Measurements from ENCODE around the gene BRINP1.

BRINP1 gene
- total RNA-seq, result 0 reads per million in 3 donors

DNA sequence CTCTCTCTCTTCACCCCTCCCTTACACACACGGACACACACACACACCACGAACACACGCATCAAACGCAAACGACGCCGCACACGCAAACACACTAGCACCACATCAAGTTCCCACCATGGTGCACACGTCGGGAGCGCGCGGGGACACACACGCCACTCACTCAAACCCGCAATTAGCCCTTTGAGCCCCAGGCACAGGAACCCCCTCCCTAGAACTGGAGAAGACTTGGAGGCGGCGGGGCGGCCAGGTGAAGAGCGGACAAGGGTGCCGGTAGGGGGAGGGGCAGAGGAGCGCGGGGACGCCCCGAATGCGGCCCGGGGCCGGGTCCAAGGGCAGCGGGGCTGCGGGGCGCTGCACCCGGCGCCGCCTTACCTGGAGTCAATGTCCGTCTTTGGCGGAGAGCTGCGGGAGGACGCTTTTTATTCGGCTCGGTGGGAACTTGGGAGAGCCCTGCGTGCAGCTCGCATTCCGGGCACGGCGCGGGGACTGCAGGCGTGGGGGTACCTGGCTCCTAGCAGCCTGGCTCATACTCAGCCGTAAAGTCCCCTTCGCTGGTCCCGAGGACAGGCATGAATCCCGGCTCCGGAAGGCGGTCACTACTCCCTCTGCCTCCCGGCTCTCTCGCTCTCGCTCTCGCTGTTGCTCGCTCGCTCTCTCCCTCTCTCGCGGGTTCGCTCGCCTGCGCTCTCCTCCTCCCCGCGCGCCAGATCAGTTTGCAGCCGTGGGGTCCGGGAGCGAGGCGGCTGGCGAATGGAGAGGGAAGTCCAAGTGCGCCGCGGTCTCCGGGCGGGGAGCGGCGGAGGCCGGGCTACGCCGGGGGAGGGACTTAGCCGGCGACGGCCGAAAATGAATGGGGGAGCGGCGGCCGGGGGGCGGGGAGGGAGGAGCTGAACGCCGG, at the start of gene BRINP1:
Gene BRINP1, minus strand, starts transcription at position 755 of the 901 bp plus-strand sequence. CDS start 56,080 bp downstream, outside the sequence.
- no peaks in the 10 kb centered on the region for H3K27me3 ChIP-seq (replicated peaks; ENCODE audit: control insufficient read depth, insufficient read depth, low read length, poor library complexity, severe bottlenecking)
- no peaks in the 10 kb centered on the region for H3K36me3 ChIP-seq (ENCODE audit: control insufficient read depth, insufficient read depth, low read length)
- no peaks in the 10 kb centered on the region for H3K9me3 ChIP-seq (ENCODE audit: control insufficient read depth, low read length)
- H3K4me1 ChIP-seq (ENCODE audit: control insufficient read depth, insufficient read depth, low read length, poor library complexity, severe bottlenecking), result no peaks in the 10 kb centered on the region
- DNase-seq, result no peak
- H3K27ac ChIP-seq (ENCODE audit: insufficient read depth, low read length, poor library complexity, severe bottlenecking), result no peak within 1 kb of the TSS
- no peak within 1 kb of the TSS for H3K4me3 ChIP-seq (ENCODE audit: insufficient read depth, low read depth, low read length, poor library complexity, severe bottlenecking)

DNA sequence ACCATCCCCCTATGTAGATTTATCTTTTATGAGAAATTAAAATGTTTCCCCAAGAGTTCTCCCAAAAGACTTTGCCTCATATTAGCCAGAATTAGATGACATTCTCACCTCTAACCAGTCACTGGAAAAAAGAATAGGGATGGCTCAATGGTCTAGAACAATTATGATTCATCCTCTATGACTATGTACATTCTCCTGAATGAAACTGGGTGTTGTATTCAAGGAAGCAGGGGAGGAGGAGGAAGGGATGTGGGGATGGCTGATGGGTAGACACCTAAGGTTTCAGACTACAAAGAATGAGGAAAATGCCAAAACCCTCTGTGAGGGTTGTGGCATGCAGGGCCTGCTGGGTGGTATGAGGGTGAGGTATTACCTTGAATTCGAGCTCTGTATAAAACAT, 49.5 kb upstream of the BRINP1 start:
- no peak overlapping the region for H3K27ac ChIP-seq (ENCODE audit: insufficient read depth, low read length, poor library complexity, severe bottlenecking)
- H3K27me3 ChIP-seq (replicated peaks; ENCODE audit: control insufficient read depth, insufficient read depth, low read length, poor library complexity, severe bottlenecking), result no peaks in the 10 kb centered on the region
- H3K4me1 ChIP-seq (ENCODE audit: control insufficient read depth, insufficient read depth, low read length, poor library complexity, severe bottlenecking), result no peaks in the 10 kb centered on the region
- H3K36me3 ChIP-seq (ENCODE audit: control insufficient read depth, insufficient read depth, low read length), result no peaks in the 10 kb centered on the region
- no peak overlapping the region for H3K4me3 ChIP-seq (ENCODE audit: insufficient read depth, low read depth, low read length, poor library complexity, severe bottlenecking)
- no peak for DNase-seq
- no peaks in the 10 kb centered on the region for H3K9me3 ChIP-seq (ENCODE audit: control insufficient read depth, low read length)

DNA sequence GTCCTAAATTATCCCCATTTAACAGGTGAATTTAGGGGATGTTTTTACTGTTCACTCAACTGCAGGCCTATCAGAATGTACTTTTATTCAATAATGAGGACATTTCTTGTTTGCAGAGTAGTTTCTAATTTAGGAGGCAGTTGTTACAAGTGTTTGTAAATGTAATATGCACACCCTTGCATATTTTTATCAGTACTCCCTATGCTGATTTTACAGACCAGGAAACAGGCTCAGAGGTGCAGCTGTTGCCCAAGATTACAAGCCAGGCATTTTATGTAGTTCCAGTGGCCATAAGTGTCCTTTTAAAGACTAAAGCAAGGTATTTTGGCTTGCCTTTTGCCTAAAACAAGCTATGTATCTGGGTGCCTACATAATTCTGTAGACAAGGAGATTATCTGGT, 47.6 kb upstream of the BRINP1 start:
- H3K4me1 ChIP-seq (ENCODE audit: control insufficient read depth, insufficient read depth, low read length, poor library complexity, severe bottlenecking), result no peaks in the 10 kb centered on the region
- no peak for DNase-seq
- H3K36me3 ChIP-seq (ENCODE audit: control insufficient read depth, insufficient read depth, low read length), result no peaks in the 10 kb centered on the region
- H3K4me3 ChIP-seq (ENCODE audit: insufficient read depth, low read depth, low read length, poor library complexity, severe bottlenecking), result no peak overlapping the region
- H3K9me3 ChIP-seq (ENCODE audit: control insufficient read depth, low read length), result no peaks in the 10 kb centered on the region
- no peak overlapping the region for H3K27ac ChIP-seq (ENCODE audit: insufficient read depth, low read length, poor library complexity, severe bottlenecking)
- no peaks in the 10 kb centered on the region for H3K27me3 ChIP-seq (replicated peaks; ENCODE audit: control insufficient read depth, insufficient read depth, low read length, poor library complexity, severe bottlenecking)

DNA sequence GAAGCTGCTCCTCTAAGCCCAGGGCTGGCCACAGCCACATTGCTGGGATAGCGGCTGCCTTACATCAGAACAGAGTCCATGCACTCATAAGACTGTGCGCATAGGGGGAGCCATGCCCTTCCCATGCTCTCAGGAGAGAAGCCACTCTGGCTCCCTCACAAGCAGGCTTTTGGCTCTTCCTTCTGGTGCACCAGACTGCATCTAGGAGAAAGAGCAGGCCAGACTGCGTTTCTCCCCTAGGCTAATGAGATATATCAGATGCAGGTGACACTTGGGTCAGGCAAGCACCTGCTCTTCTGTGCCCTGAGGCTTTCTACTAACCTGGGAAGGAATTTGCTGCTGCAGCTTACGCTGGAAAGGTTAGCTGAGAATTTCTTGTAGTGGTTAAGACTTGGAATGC, 43.2 kb upstream of the BRINP1 start:
- Histone ChIP-seq H3K4me3 (ENCODE audit: insufficient read depth, low read depth, low read length, poor library complexity, severe bottlenecking) (no peak overlapping the region), H3K27me3 (replicated peaks; ENCODE audit: control insufficient read depth, insufficient read depth, low read length, poor library complexity, severe bottlenecking) (no peaks in the 10 kb centered on the region), H3K9me3 (ENCODE audit: control insufficient read depth, low read length) (no peaks in the 10 kb centered on the region), H3K27ac (ENCODE audit: insufficient read depth, low read length, poor library complexity, severe bottlenecking) (no peak overlapping the region), H3K36me3 (ENCODE audit: control insufficient read depth, insufficient read depth, low read length) (no peaks in the 10 kb centered on the region), H3K4me1 (ENCODE audit: control insufficient read depth, insufficient read depth, low read length, poor library complexity, severe bottlenecking) (no peaks in the 10 kb centered on the region)
- no peak for DNase-seq

- H3K4me3 ChIP-seq (ENCODE audit: insufficient read depth, low read depth, low read length, poor library complexity, severe bottlenecking), result no peak overlapping the region
- no peaks in the 10 kb centered on the region for H3K9me3 ChIP-seq (ENCODE audit: control insufficient read depth, low read length)
- H3K36me3 ChIP-seq (ENCODE audit: control insufficient read depth, insufficient read depth, low read length), result no peaks in the 10 kb centered on the region
- H3K4me1 ChIP-seq (ENCODE audit: control insufficient read depth, insufficient read depth, low read length, poor library complexity, severe bottlenecking), result no peaks in the 10 kb centered on the region
- no peak for DNase-seq
- no peaks in the 10 kb centered on the region for H3K27me3 ChIP-seq (replicated peaks; ENCODE audit: control insufficient read depth, insufficient read depth, low read length, poor library complexity, severe bottlenecking)
- no peak overlapping the region for H3K27ac ChIP-seq (ENCODE audit: insufficient read depth, low read length, poor library complexity, severe bottlenecking)
These were observed 40.3 kb upstream of the BRINP1 start for GRCh38 chr9:119409552-119409951.

GRCh38 chr9:119400606-119401005, 31.4 kb upstream of the BRINP1 start:
- H3K4me3 ChIP-seq (ENCODE audit: insufficient read depth, low read depth, low read length, poor library complexity, severe bottlenecking), result no peak overlapping the region
- no peak overlapping the region for H3K27ac ChIP-seq (ENCODE audit: insufficient read depth, low read length, poor library complexity, severe bottlenecking)
- no peak for DNase-seq
- no peaks in the 10 kb centered on the region for H3K9me3 ChIP-seq (ENCODE audit: control insufficient read depth, low read length)
- H3K36me3 ChIP-seq (ENCODE audit: control insufficient read depth, insufficient read depth, low read length), result no peaks in the 10 kb centered on the region
- no peaks in the 10 kb centered on the region for H3K4me1 ChIP-seq (ENCODE audit: control insufficient read depth, insufficient read depth, low read length, poor library complexity, severe bottlenecking)
- H3K27me3 ChIP-seq (replicated peaks; ENCODE audit: control insufficient read depth, insufficient read depth, low read length, poor library complexity, severe bottlenecking), result no peaks in the 10 kb centered on the region

- Histone ChIP-seq H3K36me3 (ENCODE audit: control insufficient read depth, insufficient read depth, low read length) (no peaks in the 10 kb centered on the region), H3K27ac (ENCODE audit: insufficient read depth, low read length, poor library complexity, severe bottlenecking) (no peak overlapping the region), H3K9me3 (ENCODE audit: control insufficient read depth, low read length) (no peaks in the 10 kb centered on the region), H3K4me1 (ENCODE audit: control insufficient read depth, insufficient read depth, low read length, poor library complexity, severe bottlenecking) (no peaks in the 10 kb centered on the region), H3K27me3 (replicated peaks; ENCODE audit: control insufficient read depth, insufficient read depth, low read length, poor library complexity, severe bottlenecking) (no peaks in the 10 kb centered on the region), H3K4me3 (ENCODE audit: insufficient read depth, low read depth, low read length, poor library complexity, severe bottlenecking) (no peak overlapping the region)
- no peak for DNase-seq
These were observed 29.1 kb upstream of the BRINP1 start for GRCh38 chr9:119398350-119398749.

DNA sequence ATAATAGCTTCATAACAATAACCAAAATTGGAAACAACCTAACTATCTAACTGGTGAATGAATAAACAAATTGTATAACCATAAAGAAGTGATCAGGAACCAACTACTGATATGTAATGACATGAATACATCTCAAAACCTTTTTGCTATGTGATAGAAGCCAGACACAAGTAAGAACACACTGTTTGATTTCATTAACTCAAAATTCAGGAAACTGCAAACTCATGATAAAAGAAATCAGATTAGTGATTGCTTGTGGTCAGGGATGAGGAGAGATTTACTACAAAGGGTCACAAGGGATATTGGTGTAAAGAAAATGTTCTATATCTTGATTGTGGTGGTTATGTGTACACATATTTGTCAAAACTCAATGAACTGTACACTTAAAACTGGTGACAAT, 22.6 kb upstream of the BRINP1 start:
- H3K36me3 ChIP-seq (ENCODE audit: control insufficient read depth, insufficient read depth, low read length), result no peaks in the 10 kb centered on the region
- no peak overlapping the region for H3K4me3 ChIP-seq (ENCODE audit: insufficient read depth, low read depth, low read length, poor library complexity, severe bottlenecking)

GRCh38 chr9:119375892-119376291, 6.7 kb upstream of the BRINP1 start:
- H3K27me3 ChIP-seq (replicated peaks; ENCODE audit: control insufficient read depth, insufficient read depth, low read length, poor library complexity, severe bottlenecking), result no peaks in the 10 kb centered on the region
- H3K27ac ChIP-seq (ENCODE audit: insufficient read depth, low read length, poor library complexity, severe bottlenecking), result no peak overlapping the region
- H3K4me3 ChIP-seq (ENCODE audit: insufficient read depth, low read depth, low read length, poor library complexity, severe bottlenecking), result no peak overlapping the region
- H3K9me3 ChIP-seq (ENCODE audit: control insufficient read depth, low read length), result no peaks in the 10 kb centered on the region
- no peak for DNase-seq
- H3K36me3 ChIP-seq (ENCODE audit: control insufficient read depth, insufficient read depth, low read length), result no peaks in the 10 kb centered on the region
- no peaks in the 10 kb centered on the region for H3K4me1 ChIP-seq (ENCODE audit: control insufficient read depth, insufficient read depth, low read length, poor library complexity, severe bottlenecking)

More for the DNA sequence above, 22.6 kb upstream of the BRINP1 start:
- Histone ChIP-seq H3K4me1 (ENCODE audit: control insufficient read depth, insufficient read depth, low read length, poor library complexity, severe bottlenecking) (no peaks in the 10 kb centered on the region), H3K27me3 (replicated peaks; ENCODE audit: control insufficient read depth, insufficient read depth, low read length, poor library complexity, severe bottlenecking) (no peaks in the 10 kb centered on the region), H3K9me3 (ENCODE audit: control insufficient read depth, low read length) (no peaks in the 10 kb centered on the region), H3K27ac (ENCODE audit: insufficient read depth, low read length, poor library complexity, severe bottlenecking) (no peak overlapping the region)
- DNase-seq, result no peak

GRCh38 chr9:119372951-119373350, 3.7 kb upstream of the BRINP1 start:
- H3K4me3 ChIP-seq (ENCODE audit: insufficient read depth, low read depth, low read length, poor library complexity, severe bottlenecking), result no peak overlapping the region
- H3K36me3 ChIP-seq (ENCODE audit: control insufficient read depth, insufficient read depth, low read length), result no peaks in the 10 kb centered on the region
- no peaks in the 10 kb centered on the region for H3K27me3 ChIP-seq (replicated peaks; ENCODE audit: control insufficient read depth, insufficient read depth, low read length, poor library complexity, severe bottlenecking)
- DNase-seq, result no peak
- no peaks in the 10 kb centered on the region for H3K4me1 ChIP-seq (ENCODE audit: control insufficient read depth, insufficient read depth, low read length, poor library complexity, severe bottlenecking)
- no peak overlapping the region for H3K27ac ChIP-seq (ENCODE audit: insufficient read depth, low read length, poor library complexity, severe bottlenecking)
- no peaks in the 10 kb centered on the region for H3K9me3 ChIP-seq (ENCODE audit: control insufficient read depth, low read length)

Data from effector memory CD4-positive, alpha-beta T cell (primary cell).